Coronary artery (tissue), 2 donors: Measurements from ENCODE around the gene TSSK3.

Source experiments
- DNase-seq: peaks from one replicate; pipeline ENCODE4 v3.0.0-alpha.2; 2017; ENCODE audit warnings: low spot score
- H3K27ac ChIP-seq, 2 donors: fragments of 200-600 bp; sonication (generic); one replicate each; pipeline ENCODE4 v1.5.1; 2016 to 2019
- H3K4me3 ChIP-seq: fragments of 200-600 bp; sonication (generic); 2 replicates; pipeline ENCODE4 v1.5.1; 2016; ENCODE audit warnings: mild to moderate bottlenecking, moderate library complexity
- TF ChIP-seq, protein P1 (sequence below): fragments of 200-600 bp; sonication (generic); IDR thresholded peaks from one replicate; pipeline ENCODE4 v1.5.1; 2019; ENCODE audit warnings: antibody characterized with exemption

Gene TSSK3

DNA sequence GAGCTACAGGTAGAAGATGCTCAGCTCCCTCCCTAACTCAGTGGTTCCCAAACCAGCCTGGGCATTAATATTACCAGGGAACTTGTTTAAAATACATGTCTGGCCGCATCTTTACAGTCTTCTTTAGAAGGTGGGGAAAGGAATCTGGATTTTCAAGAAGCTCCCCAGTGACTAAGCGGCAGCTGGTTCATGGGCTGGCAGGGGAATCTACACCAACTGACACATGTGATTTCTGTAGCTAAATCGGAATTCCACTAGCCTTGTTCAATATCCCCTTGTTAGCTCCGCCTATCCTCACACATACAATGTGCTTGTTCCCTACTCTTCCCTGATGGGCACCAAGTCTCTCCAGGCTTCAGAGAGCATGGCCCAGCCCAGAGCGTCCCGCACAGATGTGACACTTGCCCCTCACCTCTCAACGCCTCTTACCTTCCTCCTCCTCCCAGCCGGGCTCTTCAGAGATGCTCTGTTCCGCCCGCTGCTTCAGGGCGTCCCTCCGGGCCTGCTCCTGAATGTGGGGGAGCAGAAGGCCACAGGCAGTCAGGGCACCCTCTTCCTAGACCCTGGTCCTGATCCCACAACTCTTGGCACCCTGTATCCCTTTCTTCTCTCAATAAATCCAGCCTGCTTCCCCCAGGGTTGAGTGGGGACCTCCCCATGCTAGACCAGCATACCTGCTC is 15.3 kb downstream of the TSSK3 start:
- DNase-seq: no peak
- Histone ChIP-seq H3K27ac (no peak overlapping the region), H3K4me3 (no peak overlapping the region)
- TF ChIP-seq, protein P1, sequence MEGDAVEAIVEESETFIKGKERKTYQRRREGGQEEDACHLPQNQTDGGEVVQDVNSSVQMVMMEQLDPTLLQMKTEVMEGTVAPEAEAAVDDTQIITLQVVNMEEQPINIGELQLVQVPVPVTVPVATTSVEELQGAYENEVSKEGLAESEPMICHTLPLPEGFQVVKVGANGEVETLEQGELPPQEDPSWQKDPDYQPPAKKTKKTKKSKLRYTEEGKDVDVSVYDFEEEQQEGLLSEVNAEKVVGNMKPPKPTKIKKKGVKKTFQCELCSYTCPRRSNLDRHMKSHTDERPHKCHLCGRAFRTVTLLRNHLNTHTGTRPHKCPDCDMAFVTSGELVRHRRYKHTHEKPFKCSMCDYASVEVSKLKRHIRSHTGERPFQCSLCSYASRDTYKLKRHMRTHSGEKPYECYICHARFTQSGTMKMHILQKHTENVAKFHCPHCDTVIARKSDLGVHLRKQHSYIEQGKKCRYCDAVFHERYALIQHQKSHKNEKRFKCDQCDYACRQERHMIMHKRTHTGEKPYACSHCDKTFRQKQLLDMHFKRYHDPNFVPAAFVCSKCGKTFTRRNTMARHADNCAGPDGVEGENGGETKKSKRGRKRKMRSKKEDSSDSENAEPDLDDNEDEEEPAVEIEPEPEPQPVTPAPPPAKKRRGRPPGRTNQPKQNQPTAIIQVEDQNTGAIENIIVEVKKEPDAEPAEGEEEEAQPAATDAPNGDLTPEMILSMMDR: no peak

DNA sequence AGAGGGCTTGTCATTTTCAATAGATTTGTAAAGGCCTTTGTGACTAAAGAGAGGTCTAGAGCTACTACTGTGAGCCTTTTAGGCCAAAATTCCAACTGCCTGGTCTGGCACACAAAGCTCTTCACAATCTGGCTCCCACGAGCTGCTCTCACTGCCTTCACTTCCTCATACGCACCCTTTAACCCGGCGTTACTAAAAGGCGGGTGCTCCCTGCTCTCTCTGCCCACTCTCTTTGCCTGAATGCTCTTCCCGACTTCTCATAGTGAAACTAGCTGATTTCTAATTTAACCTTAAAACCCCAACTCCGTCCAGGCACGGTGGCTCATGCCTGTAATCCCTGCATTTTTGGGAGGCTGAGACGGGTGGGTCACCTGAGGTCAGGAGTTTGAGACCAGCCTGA is 17.7 kb downstream of the TSSK3 start:
- TF ChIP-seq, protein P1: no peak
- Histone ChIP-seq H3K27ac (no peak overlapping the region), H3K4me3 (no peak overlapping the region)
- DNase-seq: no peak

DNA sequence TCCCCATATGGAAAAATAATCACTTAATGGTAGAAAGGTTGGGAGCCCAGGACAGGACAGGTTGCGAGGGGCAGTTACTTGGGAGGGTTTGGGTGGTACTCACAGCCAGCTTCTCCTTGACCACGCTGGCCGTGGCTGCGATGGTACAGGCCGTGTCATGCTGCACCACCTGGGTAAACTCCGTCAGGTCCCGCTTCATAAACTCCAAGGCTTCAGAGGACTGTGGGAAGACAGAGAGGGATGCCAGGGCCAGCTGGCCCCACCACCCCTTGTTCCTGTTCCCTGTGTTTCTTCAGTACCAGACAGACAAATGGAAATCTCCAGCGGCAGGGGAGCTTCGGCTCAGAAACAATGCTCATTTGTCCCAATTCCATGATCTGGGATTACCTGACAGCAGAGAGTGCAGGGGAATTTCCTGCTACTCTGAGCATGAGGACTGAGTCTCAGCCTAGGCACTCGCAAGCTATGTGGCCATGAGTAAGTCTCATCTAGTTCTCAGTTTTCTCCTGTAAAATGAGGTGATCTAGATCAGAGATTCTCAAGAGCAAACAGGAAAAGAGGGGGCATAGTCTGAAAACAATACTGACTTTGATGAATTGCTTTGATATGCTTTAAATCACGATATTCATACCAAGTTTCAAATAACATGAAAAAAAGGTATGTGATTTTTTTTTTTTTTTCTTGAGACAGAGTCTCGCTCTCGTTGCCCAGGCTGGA is 24.5 kb downstream of the TSSK3 start:
- TF ChIP-seq, protein P1: no peak
- DNase-seq: no peak
- Histone ChIP-seq H3K4me3 (no peak overlapping the region), H3K27ac (no peak overlapping the region)

DNA sequence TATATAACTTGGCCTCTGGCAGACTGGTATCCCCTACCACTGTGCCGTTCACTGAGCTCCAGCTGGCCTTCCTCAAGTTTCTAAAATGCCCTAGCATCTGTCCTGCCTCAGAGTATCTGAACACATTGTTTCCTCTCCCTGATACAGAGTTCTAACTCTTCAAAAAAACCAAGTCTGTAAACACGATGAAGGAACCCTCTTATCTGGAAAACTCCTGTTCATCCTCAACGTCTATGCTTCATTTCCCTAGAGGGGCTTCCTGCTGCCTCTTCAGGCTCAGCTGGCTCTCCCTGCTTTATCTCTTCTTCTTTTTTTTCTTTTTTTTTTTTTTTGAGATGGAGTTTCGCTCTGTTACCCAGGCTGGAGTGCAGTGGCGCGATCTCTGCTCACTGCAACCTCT is 26.3 kb downstream of the TSSK3 start:
- TF ChIP-seq, protein P1: no peak
- no peak for DNase-seq

DNA sequence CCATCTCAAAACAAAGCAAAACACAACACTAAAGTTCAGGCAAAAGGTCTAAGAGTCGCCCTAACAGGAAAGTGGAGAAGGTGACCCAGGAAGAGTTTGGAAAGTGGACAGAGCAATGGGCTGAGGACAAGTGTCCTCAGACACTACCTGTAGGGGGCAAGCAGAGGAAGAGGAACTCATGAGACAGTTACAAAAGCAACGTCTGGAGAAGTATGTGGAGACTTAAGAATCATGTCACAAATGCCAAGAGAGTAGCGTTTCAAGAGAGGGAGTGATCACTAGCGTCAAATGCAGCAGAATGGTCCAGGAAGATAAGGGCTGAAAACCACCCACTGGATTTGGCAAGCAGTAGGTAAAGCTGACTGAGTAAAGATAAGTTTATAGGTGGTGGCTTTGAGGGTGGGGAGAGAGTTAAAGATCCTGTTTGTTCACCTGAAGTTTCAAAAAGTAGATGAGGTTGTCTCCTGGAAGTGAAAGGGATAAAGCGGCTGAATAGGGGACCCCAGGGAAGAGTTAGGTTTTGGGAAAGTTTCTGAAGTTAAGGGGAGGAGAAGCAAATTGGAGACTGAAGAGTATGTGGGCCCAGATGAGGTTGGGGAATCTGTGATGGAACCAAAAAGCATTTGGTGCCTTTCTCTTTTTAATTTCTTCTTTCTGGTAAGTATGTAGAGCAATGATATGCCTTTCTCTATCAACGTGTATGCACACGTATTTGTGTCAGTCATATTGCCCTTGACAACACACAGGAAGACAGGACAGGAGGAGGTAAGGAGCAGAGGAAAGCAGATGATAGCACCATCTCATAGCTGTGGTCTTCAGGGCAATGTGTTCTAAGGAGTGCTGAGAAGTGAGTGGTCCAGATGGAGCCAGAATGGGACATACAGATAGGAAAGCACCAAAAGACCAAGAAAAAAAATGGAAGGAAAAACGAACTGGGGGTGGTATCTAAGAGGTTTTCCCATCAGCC is 28.8 kb downstream of the TSSK3 start:
- Histone ChIP-seq H3K4me3 (no peak overlapping the region), H3K27ac (no peak overlapping the region)
- TF ChIP-seq, protein P1: no peak
- no peak for DNase-seq

More for the DNA sequence above, 26.3 kb downstream of the TSSK3 start:
- no peak overlapping the region for H3K27ac ChIP-seq
- H3K4me3 ChIP-seq: no peak overlapping the region

DNA sequence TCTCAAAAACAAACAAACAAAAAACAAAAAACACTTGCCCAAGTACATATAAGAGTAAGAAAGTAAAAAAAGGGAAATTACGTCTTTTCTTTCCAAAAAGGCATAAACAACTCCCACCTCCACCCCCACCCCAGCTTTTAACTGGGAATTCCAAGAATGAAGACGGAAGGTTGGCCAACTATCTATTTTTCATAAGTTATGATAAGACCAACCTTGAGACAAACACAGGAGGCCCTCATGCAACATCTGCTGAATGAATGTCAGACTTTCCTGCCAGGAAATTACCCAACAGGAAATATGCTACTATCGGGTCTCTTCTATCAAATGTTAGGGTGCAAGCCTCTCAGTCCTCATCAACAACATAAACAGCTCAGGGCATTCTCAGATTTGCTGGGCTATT is 30.0 kb downstream of the TSSK3 start:
- H3K4me3 ChIP-seq: peak overlapping the region; percentile 95
- no peak for DNase-seq
- TF ChIP-seq, protein P1: no peak
- H3K27ac ChIP-seq: no peak overlapping the region
